ENCODE data around the gene FCN3.

FCN3 gene

DNA sequence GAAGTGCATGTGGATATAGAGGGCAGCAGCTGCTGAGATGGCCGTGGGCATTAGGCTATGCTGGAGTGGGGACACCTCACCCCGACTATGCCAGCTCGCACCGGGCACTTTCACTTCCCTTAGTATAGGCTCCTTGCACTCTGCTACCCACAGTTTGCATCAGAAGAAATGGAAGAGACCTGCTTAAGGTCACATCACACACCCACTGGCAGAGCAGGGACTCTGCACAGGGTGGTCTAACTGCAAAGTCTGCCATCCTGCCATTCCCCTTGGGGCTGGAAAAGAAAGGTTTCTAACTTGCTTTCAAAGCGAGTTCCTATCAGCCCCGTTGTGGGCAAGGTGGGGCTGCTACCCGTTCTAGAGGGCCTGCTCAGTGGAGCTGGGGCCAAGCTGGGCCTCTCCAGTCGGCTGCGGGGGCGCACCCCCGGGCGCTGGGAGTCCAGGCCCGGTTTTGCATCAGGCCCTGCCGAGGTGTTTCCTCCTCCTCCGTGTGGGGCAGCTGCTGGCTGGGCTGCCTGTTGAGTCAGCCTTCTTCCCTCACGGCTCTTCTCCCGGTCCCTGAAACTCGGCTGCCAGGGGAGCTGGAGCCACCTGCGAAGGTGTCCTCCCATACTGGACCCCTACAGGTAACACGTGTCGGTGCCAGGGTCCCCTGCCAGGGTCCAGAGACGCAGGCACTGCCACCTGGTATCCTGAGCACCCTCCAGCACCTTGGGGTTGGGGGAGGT lies 32.9 kb downstream of the FCN3 start, which contains the start of gene SYTL1:
TSS of gene SYTL1 (plus strand) at position 498 of the 728 bp plus-strand sequence. CDS start 3,313 bp downstream, outside the sequence.
- no peak for DNase-seq (ENCODE audit: low read depth, low spot score)

GRCh38 chr1:27339213-27339612 lies 35.4 kb downstream of the FCN3 start:
- no peak for DNase-seq (ENCODE audit: low read depth, low spot score)

DNA sequence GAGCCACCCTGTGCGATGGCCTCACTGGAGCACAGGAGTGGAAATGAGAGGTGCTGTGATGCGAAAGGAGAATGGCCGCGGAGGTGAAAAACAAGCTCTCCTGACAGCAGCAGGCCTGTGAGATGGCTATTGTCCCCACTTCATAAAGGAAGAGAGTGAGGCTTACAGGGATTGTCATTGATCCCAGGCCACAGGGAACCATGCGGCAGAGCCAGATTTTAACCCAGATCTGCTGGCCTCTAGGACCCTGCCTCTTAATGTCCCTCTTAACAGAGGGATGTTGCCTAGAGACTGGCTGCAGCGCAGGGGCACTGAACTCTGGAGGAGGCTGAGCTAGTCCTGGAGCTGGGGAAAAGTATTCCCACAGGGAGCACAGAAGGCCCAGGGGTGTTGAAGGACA lies 35.9 kb downstream of the FCN3 start:
- no peak for DNase-seq (ENCODE audit: low read depth, low spot score)

DNA sequence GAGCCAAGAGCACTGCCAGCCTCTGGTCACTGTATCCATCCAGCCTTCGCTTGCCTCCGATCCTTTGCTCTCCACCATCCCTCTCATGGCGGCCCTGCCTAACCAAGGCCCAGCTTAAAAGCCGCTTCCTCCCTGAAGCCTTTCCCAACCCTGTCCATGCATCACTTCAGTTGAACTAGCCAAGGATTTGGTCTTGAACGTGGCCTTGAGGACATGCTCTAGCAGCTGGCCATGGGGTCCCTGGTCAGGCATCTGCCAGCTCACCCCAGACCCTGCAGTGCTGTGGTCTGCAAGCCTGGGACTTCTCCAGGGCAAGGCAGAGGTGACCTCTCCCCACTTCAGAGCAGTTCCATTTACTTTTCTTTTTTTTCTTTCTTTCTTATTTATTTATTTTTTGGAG lies 37.9 kb downstream of the FCN3 start:
- DNase-seq (ENCODE audit: low read depth, low spot score): no peak

- no peak for DNase-seq (ENCODE audit: low read depth, low spot score)
These were observed 38.9 kb downstream of the FCN3 start for GRCh38 chr1:27335506-27336422.

DNA sequence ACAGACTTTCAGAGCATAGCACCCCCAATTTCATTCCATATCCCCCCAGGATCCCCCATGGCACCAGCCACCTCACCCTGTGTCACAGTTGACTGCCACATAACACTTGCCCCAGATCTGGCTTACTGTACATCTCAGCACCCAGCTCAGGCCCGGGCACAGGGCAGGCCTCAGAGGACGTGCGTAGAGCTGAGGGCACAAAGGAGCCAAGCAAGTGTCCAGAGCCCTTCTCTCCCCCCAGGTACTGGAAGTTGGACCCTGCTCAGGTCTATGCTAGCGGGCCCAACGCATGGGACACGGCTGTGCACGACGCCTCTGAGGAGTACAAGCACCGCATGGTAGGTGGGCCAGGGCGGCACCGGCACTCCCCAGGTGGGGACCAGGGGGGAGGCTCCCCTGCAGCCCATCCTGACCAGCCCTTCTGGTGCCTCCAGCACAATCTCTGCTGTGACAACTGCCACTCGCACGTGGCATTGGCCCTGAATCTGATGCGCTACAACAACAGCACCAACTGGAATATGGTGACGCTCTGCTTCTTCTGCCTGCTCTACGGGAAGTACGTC lies 40.8 kb downstream of the FCN3 start:
- no peak for DNase-seq (ENCODE audit: low read depth, low spot score)

DNA sequence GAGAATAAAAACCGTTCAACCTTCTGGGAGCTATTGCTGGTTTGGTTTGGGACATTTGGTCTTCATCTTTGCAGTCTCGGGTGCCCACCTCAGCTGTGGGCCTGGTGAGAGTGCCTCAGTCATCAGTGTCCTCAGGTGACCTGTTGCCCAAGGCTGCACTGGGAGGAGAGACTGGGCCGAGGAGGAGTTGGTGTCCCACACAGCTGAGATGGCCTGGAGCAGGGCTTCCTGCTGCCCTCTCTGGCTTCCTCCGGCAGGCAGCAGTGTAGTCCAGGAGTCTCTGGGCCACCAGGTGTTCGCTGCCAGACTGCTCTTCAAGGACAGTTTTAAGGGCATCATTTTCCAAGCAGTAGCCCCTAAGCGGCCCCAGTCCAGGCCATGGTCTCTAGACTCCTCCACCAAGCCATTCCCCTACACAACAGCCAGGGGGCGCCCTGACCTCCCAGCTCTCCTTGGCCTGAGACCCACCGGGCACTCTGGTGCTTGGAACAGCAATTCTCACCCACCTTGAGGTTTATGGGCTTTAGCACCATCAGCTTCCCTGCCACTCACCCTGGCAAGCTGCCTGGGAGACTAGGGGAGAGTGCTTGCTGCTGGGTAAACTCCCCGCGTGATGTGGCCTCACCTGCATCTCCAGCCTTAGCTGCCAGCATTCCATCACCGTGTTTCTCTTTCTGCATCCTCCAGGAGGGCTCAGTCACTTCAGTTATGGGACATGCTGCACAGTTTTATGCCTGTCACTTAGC lies 41.9 kb downstream of the FCN3 start:
- no peak for DNase-seq (ENCODE audit: low read depth, low spot score)

GRCh38 chr1:27331922-27332321 lies 42.7 kb downstream of the FCN3 start:
- DNase-seq (ENCODE audit: low read depth, low spot score): no peak

- no peak for DNase-seq (ENCODE audit: low read depth, low spot score)
These were observed 43.2 kb downstream of the FCN3 start for GRCh38 chr1:27331426-27331825.

DNA sequence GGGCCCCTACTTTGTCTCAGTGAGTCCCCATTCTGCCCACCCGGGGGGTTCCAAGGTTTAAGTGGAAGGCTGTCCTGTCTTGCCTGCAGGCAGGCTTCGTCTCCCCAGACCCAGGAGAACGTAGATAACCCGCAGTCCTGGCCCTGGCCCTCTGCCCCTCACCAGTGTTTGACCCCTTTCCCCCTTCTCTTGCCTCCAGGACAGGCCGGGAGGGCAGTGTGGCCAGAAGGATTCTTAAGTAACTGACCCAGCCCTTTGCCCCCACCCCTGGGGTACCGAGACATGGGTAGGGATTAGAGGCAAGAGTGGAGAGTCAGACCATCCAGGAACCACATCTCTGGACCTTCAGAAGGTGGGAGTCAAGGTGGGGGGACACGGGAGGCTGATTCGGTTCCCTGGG lies 43.8 kb downstream of the FCN3 start:
- no peak for DNase-seq (ENCODE audit: low read depth, low spot score)

DNA sequence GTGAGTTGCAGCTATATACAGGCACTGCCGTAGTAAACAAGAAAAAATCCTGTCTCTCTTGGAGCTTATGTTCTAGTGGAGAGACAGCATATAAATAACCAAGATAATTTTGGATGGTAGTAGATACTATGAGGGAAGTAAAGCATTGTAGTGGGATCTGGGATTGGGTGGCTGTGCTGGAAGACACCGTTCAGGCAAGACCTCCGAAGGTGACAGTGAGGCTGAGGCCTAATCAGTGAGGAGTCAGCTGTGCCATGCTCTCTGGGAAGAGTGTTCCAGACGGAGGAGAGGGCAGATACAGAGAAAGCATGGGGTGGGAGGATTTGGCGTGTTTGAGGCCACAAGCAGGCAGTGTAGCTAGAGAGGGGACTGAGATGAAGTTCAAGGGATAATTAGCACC lies 46.7 kb downstream of the FCN3 start:
- DNase-seq (ENCODE audit: low read depth, low spot score): no peak

GRCh38 chr1:27325286-27325685 lies 49.3 kb downstream of the FCN3 start:
- DNase-seq (ENCODE audit: low read depth, low spot score): no peak

DNA sequence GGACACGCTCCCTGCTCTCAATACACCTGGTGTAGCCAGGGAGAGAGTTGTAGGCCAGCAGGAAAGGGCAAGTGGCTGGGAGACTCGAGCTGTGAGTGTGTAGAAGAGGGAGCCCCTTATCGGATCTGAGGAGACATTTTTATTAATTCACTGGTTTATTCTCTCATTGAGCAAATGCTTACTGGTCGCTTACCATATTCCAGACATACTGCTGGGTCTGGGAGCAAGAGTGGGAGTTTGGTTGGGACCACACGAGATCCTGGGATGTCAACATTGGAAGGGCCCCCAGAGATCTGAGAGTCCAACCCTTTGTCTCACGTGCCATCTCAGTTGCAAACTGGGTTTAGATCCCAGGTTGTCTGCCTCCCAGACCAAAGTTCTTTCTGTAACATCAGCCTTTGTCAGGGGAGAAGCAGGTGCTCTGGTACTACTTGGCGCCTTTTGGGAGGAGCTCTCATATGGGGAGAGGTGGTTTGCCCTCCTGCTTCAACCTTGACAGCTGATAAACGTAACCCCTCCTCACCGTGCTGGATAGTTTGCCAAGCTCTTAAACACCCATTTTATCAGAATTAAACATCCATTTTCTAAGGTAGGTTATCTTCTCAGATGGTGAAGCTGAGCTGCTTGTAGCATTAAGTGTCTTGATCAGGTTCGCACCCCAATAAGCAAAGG lies 51.9 kb downstream of the FCN3 start:
- DNase-seq (ENCODE audit: low read depth, low spot score): no peak

GRCh38 chr1:27321813-27322568 lies 52.6 kb downstream of the FCN3 start, which contains the start of gene TMEM222:
Gene TMEM222, plus strand, starts transcription at chr1:27322163. Its CDS starts 35 bp downstream, at chr1:27322198.
- peak; percentile 88 for DNase-seq (ENCODE audit: low read depth, low spot score)
